Skin of body (tissue), 2 donors: ENCODE measurements around the gene TMEM51. TPM values are rescaled to one million over a fixed set of nuclear protein-coding genes. Genes with fewer than 3 reads are reported as not detected.
"Not testable (repeated sequence)": the region's sequence is repeated elsewhere in the genome, so short reads cannot be mapped to it uniquely, and the experiment has no call there.

ENCODE experiments used
- DNase-seq: peaks from one replicate; lab custom pipeline; 2025; lab: John Stamatoyannopoulos, UW
- total RNA-seq: library from RNA; depleted of rRNA; stranded (reverse); fragments of >200 nt; gene quantifications from one replicate; pipeline ENCODE4 v1.2.3, GENCODE V29; 2014

Gene TMEM51
- total RNA-seq, 1 donor from 2014 or later: 3.6 TPM

- no peak for DNase-seq
Observed at GRCh38 chr1:15154480-15155036, 1.0 kb downstream of the TMEM51 start.

- DNase-seq: no peak
Observed at GRCh38 chr1:15155191-15155590, 1.6 kb downstream of the TMEM51 start.

GRCh38 chr1:15155888-15156741 lies 2.6 kb downstream of the TMEM51 start:
- peak; percentile 63 for DNase-seq

GRCh38 chr1:15156807-15157380 lies 3.3 kb downstream of the TMEM51 start:
- no peak for DNase-seq

GRCh38 chr1:15157524-15158399 lies 4.2 kb downstream of the TMEM51 start:
- no peak for DNase-seq

- no peak for DNase-seq
Observed at GRCh38 chr1:15158506-15159165, 5.1 kb downstream of the TMEM51 start.

- no peak for DNase-seq
Observed at GRCh38 chr1:15159166-15159555, 5.6 kb downstream of the TMEM51 start.

- DNase-seq: no peak
Observed at GRCh38 chr1:15160626-15161025, 7.1 kb downstream of the TMEM51 start.

- no peak for DNase-seq
Observed at GRCh38 chr1:15167386-15167785, 13.8 kb downstream of the TMEM51 start.

- no peak for DNase-seq
Observed at GRCh38 chr1:15168479-15168878, 14.9 kb downstream of the TMEM51 start.

GRCh38 chr1:15170071-15170470 lies 16.5 kb downstream of the TMEM51 start:
- no peak for DNase-seq

- no peak for DNase-seq
Observed at GRCh38 chr1:15171271-15171908, 17.8 kb downstream of the TMEM51 start.

GRCh38 chr1:15172405-15173259 lies 19.1 kb downstream of the TMEM51 start:
- DNase-seq: no peak

- no peak for DNase-seq
Observed at GRCh38 chr1:15173863-15174614, 20.5 kb downstream of the TMEM51 start.

GRCh38 chr1:15174615-15174983 lies 21.1 kb downstream of the TMEM51 start:
- DNase-seq: no peak

- not testable (repeated sequence) for DNase-seq
Observed at GRCh38 chr1:15175324-15176094, 22.0 kb downstream of the TMEM51 start.

- no peak for DNase-seq
Observed at GRCh38 chr1:15176120-15176519, 22.6 kb downstream of the TMEM51 start.
